ENCODE data around the gene PELI2.

GRCh38 chr14:56273155-56273554, 154.9 kb downstream of the PELI2 start:
- TF ChIP-seq POLR2A (IDR thresholded peaks at IDR 0.05) (no peak), CTCF (IDR thresholded peaks at IDR 0.05 in 4 of 5, conservative IDR thresholded peaks at IDR 0.05 in 1 of 5) (no peak)
